Renal pelvis (tissue), 4 donors: ENCODE results near the gene PACS2. TPM values are rescaled to one million over a fixed set of nuclear protein-coding genes. Genes with fewer than 3 reads are reported as not detected.
"Not testable (repeated sequence)": the region's sequence is repeated elsewhere in the genome, so short reads cannot be mapped to it uniquely, and the experiment has no call there.

Experiments
- DNase-seq: peaks from one replicate; pipeline ENCODE4 v3.0.0-alpha.2; 2013
- polyA plus RNA-seq, 3 donors: library from polyadenylated mRNA; unstranded; fragments of 120-200 nt; gene quantifications; one replicate each; pipeline ENCODE4 v1.2.1, GENCODE V29; 2013; ENCODE audit not compliant: insufficient read length in 3 of 3

Gene PACS2
- polyA plus RNA-seq, 3 donors, result 76.2 to 89.4 (median 84.1) TPM

GRCh38 chr14:105312973-105313372 is 1.6 kb upstream of the PACS2 start:
- DNase-seq, result no peak

GRCh38 chr14:105313381-105314286 is 914 bp upstream of the PACS2 start:
- DNase-seq, result peak; percentile 20

DNA sequence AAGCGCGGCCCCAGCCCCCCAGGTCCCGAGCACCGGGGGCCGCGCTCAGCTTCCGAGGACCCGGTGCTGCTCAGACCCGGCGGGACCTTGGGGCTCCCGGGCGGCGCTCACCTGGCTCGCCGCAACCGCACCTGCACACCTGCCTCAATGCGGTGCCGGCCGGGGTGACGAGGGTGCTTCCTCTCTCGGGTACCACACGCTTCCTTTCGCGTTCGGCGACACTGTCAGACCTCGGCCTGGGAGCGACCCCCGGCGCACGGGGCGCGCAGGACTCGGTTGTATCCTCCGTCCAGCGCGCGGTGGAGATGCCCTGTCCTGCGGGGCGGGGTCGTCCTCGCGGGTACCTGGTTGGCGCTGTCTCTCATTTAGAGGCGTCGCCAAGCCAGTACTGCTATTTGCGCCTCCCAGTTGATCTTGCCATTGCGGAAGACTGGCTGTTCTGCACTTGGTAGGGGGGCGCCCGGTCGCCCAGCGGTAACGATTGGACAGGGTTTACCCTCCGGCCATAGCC is 718 bp downstream of the PACS2 start:
- DNase-seq, result no peak

DNA sequence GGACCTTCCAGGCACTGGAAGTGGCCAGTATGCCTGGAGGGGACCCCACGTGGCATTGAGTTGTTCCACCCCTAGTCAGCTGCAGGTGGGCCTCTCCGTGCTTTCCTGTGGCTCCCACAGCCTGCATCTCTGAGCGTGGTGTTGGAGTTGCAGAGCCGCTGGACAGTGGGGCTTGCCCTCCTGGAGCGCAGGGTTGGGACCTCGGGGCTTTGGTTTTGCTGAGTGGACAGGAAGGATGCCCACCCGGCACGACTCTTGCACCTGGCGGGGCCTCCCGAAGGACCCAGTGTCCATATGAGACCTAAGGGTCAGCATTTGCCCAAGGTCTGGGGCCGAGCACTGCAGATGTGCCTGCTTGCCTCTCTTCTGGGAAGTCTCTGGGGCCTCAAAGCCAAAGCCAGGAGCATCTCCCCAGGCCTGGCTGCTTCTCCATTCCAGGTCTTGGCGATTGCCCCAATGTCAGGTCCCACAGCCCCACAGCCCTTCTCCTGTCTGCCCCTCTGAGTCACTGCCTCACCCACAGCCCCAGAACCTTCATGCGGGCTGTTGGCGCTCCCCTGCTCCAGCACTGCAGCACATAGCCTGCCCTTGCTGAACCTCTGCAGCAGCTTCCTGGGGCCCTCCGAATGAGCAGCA is 1.5 kb downstream of the PACS2 start:
- no peak for DNase-seq

DNA sequence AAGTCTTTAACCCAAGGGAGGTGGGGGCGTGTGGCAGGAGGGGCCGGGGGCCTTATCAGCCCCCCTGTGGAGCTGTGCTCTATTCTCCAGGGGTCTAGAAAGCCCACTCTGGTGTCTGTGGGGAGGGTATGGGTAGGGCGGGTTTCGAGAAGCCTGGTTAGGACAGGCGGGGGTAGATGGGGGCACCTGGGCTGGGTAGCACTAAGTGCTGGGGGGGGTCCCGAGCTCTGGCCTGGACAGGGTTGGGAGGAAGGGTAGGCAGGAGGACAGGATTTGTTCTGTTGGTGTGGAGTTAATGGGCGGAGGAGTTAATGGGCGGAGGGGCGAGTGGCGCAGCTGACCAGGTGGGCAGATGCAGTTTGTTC is 2.0 kb downstream of the PACS2 start:
- DNase-seq, result no peak

GRCh38 chr14:105316968-105317510 is 2.5 kb downstream of the PACS2 start:
- DNase-seq, result no peak

- DNase-seq, result no peak
Measured at GRCh38 chr14:105317546-105317945, 3.0 kb downstream of the PACS2 start.

GRCh38 chr14:105322791-105323556 is 8.4 kb downstream of the PACS2 start:
- DNase-seq, result no peak

- no peak for DNase-seq
Measured at GRCh38 chr14:105323663-105324062, 9.1 kb downstream of the PACS2 start.

DNA sequence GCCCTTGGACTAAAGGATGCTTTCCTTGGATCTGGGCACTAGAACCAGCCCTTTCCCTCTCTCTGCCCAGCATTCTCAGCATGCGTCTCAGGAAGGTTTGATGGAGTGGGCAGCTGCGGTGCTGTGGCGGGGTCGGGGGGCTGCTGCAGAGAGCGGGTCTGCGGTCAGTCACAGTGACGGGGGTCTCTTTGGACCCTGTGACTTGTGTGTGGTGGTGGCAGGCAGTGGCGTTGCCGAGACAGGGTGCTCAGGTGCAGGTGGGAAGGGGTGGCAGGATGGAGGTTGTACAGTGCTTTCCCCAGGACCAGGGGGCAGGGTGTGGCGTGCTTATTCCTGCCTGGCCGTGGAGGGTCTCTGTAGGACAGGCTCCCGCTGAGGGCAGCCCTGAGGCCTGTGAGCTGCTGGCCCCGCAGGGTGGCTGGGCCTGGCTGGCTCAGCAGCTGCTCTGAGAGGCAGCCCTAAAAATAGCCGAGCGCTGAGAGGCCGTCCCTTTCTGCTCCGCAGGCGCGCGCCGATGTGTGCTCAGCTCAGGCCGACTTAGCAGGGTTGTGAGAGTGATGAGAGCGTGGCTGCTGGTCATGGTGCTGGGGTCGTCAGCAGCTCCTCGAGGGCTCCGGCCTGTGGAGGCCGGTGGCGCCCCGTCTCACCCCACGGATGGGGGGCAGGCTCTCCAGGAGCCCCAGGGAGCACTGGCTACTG is 9.7 kb downstream of the PACS2 start:
- DNase-seq, result no peak

DNA sequence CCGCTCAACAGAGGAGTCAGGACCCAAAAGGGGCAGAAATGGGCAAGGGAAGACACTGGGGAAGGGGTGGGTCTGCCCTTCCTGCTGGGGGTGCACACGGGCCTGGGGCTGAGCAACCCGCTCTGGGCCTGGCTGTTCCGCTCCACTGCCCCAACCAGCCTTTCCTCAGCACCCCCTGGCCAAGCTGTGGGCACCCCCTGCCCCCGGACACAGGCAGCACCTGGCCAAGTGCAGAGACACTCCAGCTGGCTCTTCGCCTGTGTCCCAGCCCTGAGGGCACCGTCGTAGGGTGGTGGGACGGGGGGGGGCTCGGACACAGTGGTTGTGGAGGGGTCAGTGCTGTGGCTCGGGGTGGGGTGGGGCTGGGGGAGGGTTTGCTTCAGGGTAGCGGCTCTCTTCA is 10.3 kb downstream of the PACS2 start:
- no peak for DNase-seq

DNA sequence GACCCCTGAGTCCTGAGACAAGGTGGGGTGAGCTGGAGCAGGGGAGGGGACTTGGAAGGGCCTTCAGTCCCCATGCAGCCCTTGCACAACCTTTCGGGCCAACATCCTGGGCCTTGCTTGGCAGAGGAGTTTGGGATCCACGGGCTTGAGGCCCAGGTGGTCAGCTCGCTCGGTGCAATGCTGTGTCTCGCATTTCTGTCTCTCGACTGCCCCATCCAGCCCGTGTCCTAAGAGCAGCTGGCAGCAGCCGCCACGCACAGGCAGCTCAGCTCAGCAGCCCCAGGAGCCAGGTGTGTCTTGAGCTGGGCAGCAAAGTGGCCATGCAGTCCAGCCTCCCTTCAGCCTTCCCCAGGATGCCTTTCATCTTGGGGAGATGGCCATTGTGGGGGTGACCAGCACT is 10.8 kb downstream of the PACS2 start:
- DNase-seq, result no peak

DNA sequence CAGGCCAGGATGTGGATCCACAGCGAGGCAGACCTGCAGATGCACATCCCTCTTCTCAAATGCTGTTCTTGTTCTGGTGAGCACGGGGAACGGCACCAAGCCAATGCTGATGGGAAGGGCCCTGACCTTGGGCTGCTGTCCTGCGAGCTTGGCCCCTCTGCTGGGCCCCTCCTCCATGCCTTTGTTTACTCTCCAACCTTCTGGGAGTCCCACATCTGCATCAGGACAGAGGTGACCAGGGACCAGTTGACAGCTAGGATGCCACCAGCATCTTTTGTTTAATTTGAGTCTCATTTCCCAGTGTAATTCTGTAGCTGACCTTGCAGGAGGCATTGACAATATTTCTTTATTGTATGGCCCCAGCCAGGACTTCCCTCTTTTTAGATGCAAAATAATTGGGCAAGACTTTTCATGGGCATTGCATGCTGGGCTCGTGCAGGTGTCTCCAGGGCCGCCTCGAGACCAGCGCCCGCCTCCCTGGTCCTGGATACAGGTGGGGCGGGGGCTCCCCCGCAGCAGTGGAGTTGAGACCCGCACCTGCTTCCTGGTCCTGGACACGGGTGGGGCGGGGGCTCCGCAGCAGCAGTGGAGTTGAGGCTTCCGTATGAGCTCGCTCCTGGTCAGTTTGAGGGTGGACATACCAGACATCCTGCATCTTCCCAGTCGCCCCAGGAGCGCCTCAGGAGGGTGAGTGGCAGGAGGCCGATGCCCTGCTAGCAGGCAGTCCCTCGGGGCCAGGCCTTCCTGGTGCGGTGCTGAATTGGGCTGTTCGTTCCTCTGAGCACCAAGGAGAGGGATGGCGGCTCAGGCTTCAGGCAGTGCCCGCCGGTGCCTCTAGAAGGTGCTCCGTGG is 11.4 kb downstream of the PACS2 start:
- DNase-seq, result no peak

DNA sequence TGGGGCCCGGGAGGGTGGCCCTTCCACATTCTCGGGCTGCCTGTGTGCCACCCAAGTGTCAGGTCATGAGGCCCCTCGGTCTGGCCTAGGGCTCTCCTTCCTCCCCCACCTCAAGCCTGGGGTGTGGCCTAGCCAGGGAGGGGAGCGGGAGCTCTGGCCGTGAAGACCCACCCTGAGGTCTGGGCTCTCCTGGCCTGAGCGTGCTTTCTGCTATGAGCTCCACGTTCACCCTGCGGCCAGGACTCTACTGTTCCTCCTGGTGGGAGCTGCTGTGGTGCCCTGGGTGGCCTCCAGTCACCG is 12.0 kb downstream of the PACS2 start:
- no peak for DNase-seq

GRCh38 chr14:105326891-105327694 is 12.5 kb downstream of the PACS2 start:
- DNase-seq, result no peak

GRCh38 chr14:105327695-105328045 is 13.1 kb downstream of the PACS2 start:
- not testable (repeated sequence) for DNase-seq

- no peak for DNase-seq
Measured at GRCh38 chr14:105328070-105328677, 13.6 kb downstream of the PACS2 start.

DNA sequence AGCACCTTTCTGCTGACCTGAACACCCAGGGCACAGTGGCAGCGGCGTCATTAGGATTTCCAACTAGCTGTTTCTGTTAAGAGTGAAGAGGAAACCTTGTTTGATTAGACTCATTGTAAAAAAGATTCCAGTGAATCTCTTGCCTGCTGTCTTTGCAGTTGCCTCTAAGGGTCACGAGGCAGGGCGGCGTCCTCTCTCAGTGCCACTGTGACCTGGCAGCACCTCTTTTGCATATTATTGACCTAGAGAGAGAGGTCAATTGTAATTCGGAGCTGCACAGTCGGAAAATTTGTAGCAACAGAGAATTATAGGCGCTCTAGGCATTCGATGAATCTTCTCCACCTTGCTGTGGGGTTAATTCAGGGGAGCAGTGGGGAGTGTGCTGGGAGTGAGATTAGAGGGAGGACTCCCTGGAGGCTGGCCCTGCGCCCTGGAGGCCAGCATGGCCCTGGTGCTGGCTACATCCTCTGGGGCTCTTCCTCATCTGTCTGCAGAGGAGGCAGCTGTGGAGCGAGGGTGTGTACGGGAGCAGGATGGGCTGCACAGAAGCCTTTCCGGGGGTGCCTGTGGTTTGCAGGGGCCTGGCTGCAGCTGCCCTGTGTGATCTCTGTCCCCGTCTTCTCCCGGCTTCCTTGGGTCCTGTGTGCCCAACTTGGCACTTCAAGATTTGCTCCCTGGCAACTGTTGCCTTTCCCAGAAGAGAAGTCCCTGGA is 14.3 kb downstream of the PACS2 start:
- no peak for DNase-seq
